IMR-90 (cell line): ENCODE measurements around the gene PLXNC1. TPM values are rescaled to one million over a fixed set of nuclear protein-coding genes. Genes with fewer than 3 reads are reported as not detected.

Source experiments
- ATAC-seq: fragments of 200-7000 bp; cut with Tn5 transposase; 2 replicates; pipeline ENCODE4 v1.9.1; 2020; ENCODE audit warnings: low read depth, mild to moderate bottlenecking, moderate library complexity
- BruUV-seq: library from RNA; stranded (reverse); fragments of 400-500 nt; replicated peaks from 2 replicates; lab custom pipeline; 2021; lab: Mats Ljungman, UMichigan
- CTCF ChIA-PET: fragments of 300-600 bp; formaldehyde crosslinking; extraction: SDS; loops from one replicate; lab custom pipeline; 2021; ENCODE audit warnings: antibody characterized with exemption; lab: Yijun Ruan, JAX
- POLR2A ChIA-PET: fragments of 300-600 bp; sonication (Branson Sonifier 250); formaldehyde crosslinking; loops from one replicate; lab custom pipeline; 2022; ENCODE audit warnings: antibody characterized with exemption; ENCODE audit not compliant: unreplicated experiment; lab: Charles Lee
- DNase-seq: peaks from one replicate; pipeline ENCODE4 v3.0.0; 2013
- H2AFZ ChIP-seq: replicated peaks from 2 replicates; pipeline ENCODE3; 2013; ENCODE audit warnings: low read length, mild to moderate bottlenecking; ENCODE audit not compliant: poor library complexity
- H2AK5ac ChIP-seq: 2 replicates; pipeline ENCODE4 v1.6.1; 2013; ENCODE audit warnings: low read depth, low read length, inconsistent platforms
- H2AK9ac ChIP-seq: replicated peaks from 2 replicates; pipeline ENCODE3; 2013; ENCODE audit warnings: mild to moderate bottlenecking, low read depth, low read length, moderate library complexity; ENCODE audit not compliant: poor library complexity
- H2BK120ac ChIP-seq: 2 replicates; pipeline ENCODE4 v1.6.1; 2013; ENCODE audit warnings: low read depth, low read length, inconsistent platforms
- H2BK15ac ChIP-seq: 3 replicates; pipeline ENCODE4 v1.6.1; 2013; ENCODE audit warnings: low read depth, low read length, inconsistent platforms
- H2BK20ac ChIP-seq: 2 replicates; pipeline ENCODE4 v1.6.1; 2013; ENCODE audit warnings: low read depth, mild to moderate bottlenecking, inconsistent platforms, low read length, moderate library complexity
- H2BK5ac ChIP-seq: 2 replicates; pipeline ENCODE4 v1.6.1; 2013; ENCODE audit warnings: mild to moderate bottlenecking, low read depth, low read length, inconsistent platforms; ENCODE audit not compliant: poor library complexity, severe bottlenecking
- H3K14ac ChIP-seq: replicated peaks from 2 replicates; pipeline ENCODE4 v1.6.1; 2013; ENCODE audit warnings: low read depth, low read length, inconsistent platforms
- H3K18ac ChIP-seq: 2 replicates; pipeline ENCODE4 v1.6.1; 2013; ENCODE audit warnings: low read depth, low read length, control low read depth
- H3K23ac ChIP-seq: 2 replicates; pipeline ENCODE4 v1.6.1; 2013; ENCODE audit warnings: low read depth, low read length, inconsistent platforms
- H3K27ac ChIP-seq: 2 replicates; pipeline ENCODE4 v1.5.1; 2013; ENCODE audit warnings: mild to moderate bottlenecking, control low read depth, low read length; ENCODE audit not compliant: insufficient read depth
- H3K27me3 ChIP-seq: 2 replicates; pipeline ENCODE4 v1.6.1; 2013; ENCODE audit warnings: low read length; ENCODE audit not compliant: control insufficient read depth, insufficient read depth
- H3K36me3 ChIP-seq: 2 replicates; pipeline ENCODE4 v1.6.1; 2013; ENCODE audit warnings: low read length, mixed read lengths; ENCODE audit not compliant: control insufficient read depth, insufficient read depth
- H3K4ac ChIP-seq: 2 replicates; pipeline ENCODE4 v1.6.1; 2013; ENCODE audit warnings: low read depth, low read length, inconsistent platforms
- H3K4me1 ChIP-seq: 2 replicates; pipeline ENCODE4 v1.6.1; 2013; ENCODE audit warnings: low read length, mixed read lengths; ENCODE audit not compliant: control insufficient read depth, insufficient read depth
- H3K4me2 ChIP-seq: 2 replicates; pipeline ENCODE4 v1.6.1; 2013; ENCODE audit warnings: low read depth, mild to moderate bottlenecking, control low read depth, low read length, moderate library complexity
- H3K4me3 ChIP-seq: 2 replicates; pipeline ENCODE4 v1.5.1; 2013; ENCODE audit warnings: low read depth, mild to moderate bottlenecking, control low read depth, low read length, moderate library complexity; ENCODE audit not compliant: insufficient read depth
- H3K56ac ChIP-seq: 2 replicates; pipeline ENCODE4 v1.6.1; 2013; ENCODE audit warnings: low read length, inconsistent platforms; ENCODE audit not compliant: insufficient read depth; ENCODE audit errors: extremely low read depth
- H3K79me1 ChIP-seq, 2 experiments: 2 replicates each; pipeline ENCODE4 v1.6.1; 2013; ENCODE audit warnings: low read length in 2 of 2, inconsistent platforms in 1 of 2, low read depth in 1 of 2
- H3K9ac ChIP-seq: 2 replicates; pipeline ENCODE4 v1.6.1; 2013; ENCODE audit warnings: low read depth, low read length, control low read depth
- H3K9me1 ChIP-seq: 2 replicates; pipeline ENCODE4 v1.6.1; 2013; ENCODE audit warnings: low read length, inconsistent platforms; ENCODE audit not compliant: insufficient read depth
- H3K9me3 ChIP-seq: 2 replicates; pipeline ENCODE4 v1.6.1; 2013; ENCODE audit warnings: low read length; ENCODE audit not compliant: control insufficient read depth, insufficient read depth
- H4K20me1 ChIP-seq: 2 replicates; pipeline ENCODE4 v1.6.1; 2013; ENCODE audit warnings: low read length, inconsistent platforms; ENCODE audit not compliant: insufficient read depth
- H4K5ac ChIP-seq: 2 replicates; pipeline ENCODE4 v1.6.1; 2013; ENCODE audit warnings: mild to moderate bottlenecking, low read depth, low read length, control low read depth
- H4K8ac ChIP-seq, 2 experiments: 2 replicates each; pipeline ENCODE4 v1.6.1; 2013; ENCODE audit warnings: low read depth in 2 of 2, low read length in 2 of 2, control low read depth in 1 of 2, inconsistent platforms in 1 of 2
- H4K91ac ChIP-seq: 2 replicates; pipeline ENCODE4 v1.6.1; 2013; ENCODE audit warnings: low read depth, low read length, inconsistent platforms; ENCODE audit not compliant: insufficient read depth
- BHLHE40 ChIP-seq: fragments of 150-350 bp; IDR thresholded peaks from 2 replicates; pipeline ENCODE4 v1.6.1; 2016; ENCODE audit warnings: mild to moderate bottlenecking, low read depth, low read length
- FOS ChIP-seq: fragments of 150-350 bp; IDR thresholded peaks from 2 replicates; pipeline ENCODE4 v1.6.1; 2016; ENCODE audit warnings: low read depth, low read length
- MAFK ChIP-seq: IDR thresholded peaks from 2 replicates; pipeline ENCODE4 v1.6.1; 2012; ENCODE audit warnings: low read depth, low read length, improper control_type of control experiment
- MAZ ChIP-seq: IDR thresholded peaks from 2 replicates; pipeline ENCODE4 v1.6.1; 2012; ENCODE audit warnings: low read depth, mild to moderate bottlenecking, low read length, improper control_type of control experiment, moderate library complexity, borderline replicate concordance
- NFE2L2 ChIP-seq: fragments of 150-350 bp; IDR thresholded peaks from 2 replicates; pipeline ENCODE4 v1.6.1; 2016; ENCODE audit warnings: low read depth, mild to moderate bottlenecking, low read length
- RAD21 ChIP-seq: IDR thresholded peaks from 2 replicates; pipeline ENCODE4 v1.6.1; 2012; ENCODE audit warnings: low read length, improper control_type of control experiment
- RCOR1 ChIP-seq: IDR thresholded peaks from 2 replicates; pipeline ENCODE4 v1.6.1; 2012; ENCODE audit warnings: mild to moderate bottlenecking, low read length, improper control_type of control experiment; ENCODE audit not compliant: insufficient replicate concordance
- WGBS, 2 experiments: methylation state at CpG; one replicate each; pipeline versions ENCODE4 v1.1.5 to v1.1.7; 2013; ENCODE audit warnings: missing lambda C conversion rate in 2 of 2; ENCODE audit not compliant: insufficient read length in 1 of 2; ENCODE audit errors: extremely low coverage in 2 of 2; 5-methylcytosine and 5-hydroxymethylcytosine counted together
- dilution Hi-C: fragments of 300-500 bp; cut with HindIII; formaldehyde crosslinking; loops from one replicate; pipeline ENCODE4 v1.14.3; 2018; ENCODE audit warnings: low sequenced_read_pairs; ENCODE audit not compliant: unreplicated experiment
- in situ Hi-C: fragments of 300-500 bp; cut with MboI; formaldehyde crosslinking; loops from 3 replicates; pipeline ENCODE4 v1.14.3; 2019; ENCODE audit warnings: low sequenced_read_pairs, inconsistent platforms, mixed read lengths
- intact Hi-C: fragments of 100-400 bp; cut with micrococcal nuclease; formaldehyde crosslinking; loops from 2 replicates; pipeline ENCODE4 v1.10.0; 2022
- polyA plus RNA-seq, 3 experiments: library from polyadenylated mRNA; depleted of rRNA; stranded (reverse); fragments of >200 nt; gene quantifications; 2 replicates each; pipeline ENCODE4 v1.2.3, GENCODE V29; 2012; ENCODE audit warnings: low replicate concordance in 1 of 3
- total RNA-seq: library from RNA; depleted of rRNA; stranded (reverse); fragments of >200 nt; gene quantifications from 2 replicates; pipeline ENCODE4 v1.2.3, GENCODE V29; 2012
- TF ChIP-seq, protein P1 (sequence below): fragments of 150-350 bp; IDR thresholded peaks from 2 replicates; pipeline ENCODE4 v1.6.1; 2016; ENCODE audit warnings: low read depth, mild to moderate bottlenecking, low read length, moderate library complexity, borderline replicate concordance

Gene PLXNC1
- total and polyA plus RNA-seq, 2 of the 4 experiments (the other 2 are of a cell fraction), result 1.0 to 1.6 TPM

DNA sequence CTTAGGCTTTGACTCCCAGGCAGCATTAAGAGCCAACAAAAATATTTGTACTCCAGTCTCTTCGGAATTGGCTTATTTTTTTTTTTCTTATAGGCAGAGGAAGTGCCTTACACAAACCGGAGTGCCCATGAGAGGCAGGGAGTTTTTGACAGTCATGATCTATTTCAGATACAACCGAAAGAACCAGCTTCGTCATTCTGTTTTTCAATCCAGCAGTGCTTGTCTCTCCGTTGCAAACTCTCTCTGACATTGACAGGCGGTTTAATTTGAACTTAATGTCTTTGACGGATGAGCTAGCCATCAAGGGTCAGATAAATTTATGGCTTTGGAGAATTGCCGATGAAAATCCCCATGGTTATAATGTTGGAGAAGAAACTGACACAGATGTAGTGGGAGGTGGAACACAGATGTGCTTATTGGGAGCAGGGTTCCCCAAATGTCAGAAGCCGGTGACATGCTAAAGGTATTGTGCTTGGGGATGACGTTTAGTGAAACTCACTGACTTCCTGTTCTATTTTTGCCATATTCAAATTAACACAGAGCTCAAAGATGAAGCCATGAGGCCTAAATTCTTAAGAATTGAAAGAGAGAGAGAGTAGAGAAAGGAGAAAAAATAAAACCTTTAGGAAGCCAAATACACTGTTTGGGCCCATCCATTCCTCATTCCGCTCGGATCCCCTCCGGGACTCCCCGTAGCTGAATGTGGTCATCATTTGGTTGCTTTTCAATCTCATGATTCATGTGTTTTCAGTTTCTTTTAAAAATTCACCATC lies 59.7 kb downstream of the PLXNC1 start:
- Histone ChIP-seq H2BK15ac (no peak overlapping the region), H3K56ac (no peak overlapping the region), H2AFZ (no peak overlapping the region), H3K4me1 (no peaks in the 10 kb centered on the region), H3K4ac (no peak overlapping the region), H4K91ac (no peak overlapping the region), H2BK5ac (no peak overlapping the region), H3K14ac (no peak overlapping the region), H3K23ac (no peak overlapping the region), H3K9me1 (no peaks in the 10 kb centered on the region), H3K4me3 (no peak overlapping the region), H3K9ac (no peak overlapping the region), H3K18ac (no peak overlapping the region), H4K8ac (no peak overlapping the region), H3K27ac (no peak overlapping the region), H3K79me1 (no peaks in the 10 kb centered on the region), H2BK20ac (no peak overlapping the region), H2AK5ac (no peak overlapping the region), H3K4me2 (no peak overlapping the region), H3K27me3 (peaks cover 13% of the 10 kb centered on the region), H3K9me3 (no peaks in the 10 kb centered on the region), H2BK120ac (no peak overlapping the region), H2AK9ac (no peak overlapping the region), H4K5ac (no peak overlapping the region), H4K20me1 (no peaks in the 10 kb centered on the region), H3K36me3 (no peaks in the 10 kb centered on the region)
- WGBS, 2 experiments, result 44% methylated on average over 3 of the region's 14 CpGs; no CpG with 5 or more reads in 1 of the 2 experiments
- TF ChIP-seq MAZ, result no peak
- TF ChIP-seq RAD21, result no peak
- TF ChIP-seq FOS, result no peak
- no peak for TF ChIP-seq MAFK
- TF ChIP-seq RCOR1, result no peak
- TF ChIP-seq, protein P1, sequence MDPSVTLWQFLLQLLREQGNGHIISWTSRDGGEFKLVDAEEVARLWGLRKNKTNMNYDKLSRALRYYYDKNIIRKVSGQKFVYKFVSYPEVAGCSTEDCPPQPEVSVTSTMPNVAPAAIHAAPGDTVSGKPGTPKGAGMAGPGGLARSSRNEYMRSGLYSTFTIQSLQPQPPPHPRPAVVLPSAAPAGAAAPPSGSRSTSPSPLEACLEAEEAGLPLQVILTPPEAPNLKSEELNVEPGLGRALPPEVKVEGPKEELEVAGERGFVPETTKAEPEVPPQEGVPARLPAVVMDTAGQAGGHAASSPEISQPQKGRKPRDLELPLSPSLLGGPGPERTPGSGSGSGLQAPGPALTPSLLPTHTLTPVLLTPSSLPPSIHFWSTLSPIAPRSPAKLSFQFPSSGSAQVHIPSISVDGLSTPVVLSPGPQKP, result no peak
- no peak for TF ChIP-seq NFE2L2
- TF ChIP-seq BHLHE40, result no peak
- intact Hi-C loops, result no loop called here
- in situ Hi-C loops, result no loop called here
- dilution Hi-C loops, result no loop called here
- ChIA-PET CTCF (no interaction called here), POLR2A (no interaction called here)
- ATAC-seq (no peak), DNase-seq (no peak)
- BruUV-seq, result no TSS peak
